K562 (cell line): ENCODE results near the gene SHISAL2A. TPM values are rescaled to one million over a fixed set of nuclear protein-coding genes. Genes with fewer than 3 reads are reported as not detected.
A peak's percentile ranks its signal among the peaks of the same experiment; 100 is the strongest.

ENCODE experiments used
- E2F3 ChIP-seq: fragments of 250-450 bp; sonication (Bioruptor Pico); IDR thresholded peaks from 2 replicates; pipeline ENCODE4 v1.4.0; 2020; ENCODE audit warnings: mild to moderate bottlenecking
- GTF3C2 ChIP-seq: IDR thresholded peaks from 3 replicates; pipeline ENCODE4 v1.6.1; 2011; ENCODE audit warnings: borderline replicate concordance, mild to moderate bottlenecking, moderate library complexity; ENCODE audit not compliant: insufficient read length; ENCODE audit errors: extremely low read depth
- HDGF ChIP-seq: fragments of 450-650 bp; IDR thresholded peaks from 2 replicates; pipeline ENCODE4 v1.6.1; 2016
- PHB ChIP-seq: fragments of 250-450 bp; sonication (Bioruptor Pico); IDR thresholded peaks from 2 replicates; pipeline ENCODE4 v1.5.0; 2021
- REST ChIP-seq, 2 experiments: fragments of 450-650 bp; formaldehyde crosslinking in 1 of 2; IDR thresholded peaks; 2 replicates each; pipeline versions ENCODE4 v1.4.0 to v1.6.1; 2014 to 2020; ENCODE audit warnings: mild to moderate bottlenecking in 2 of 2, borderline replicate concordance in 1 of 2, low read depth in 1 of 2
- TAF7 ChIP-seq: fragments of 450-650 bp; IDR thresholded peaks from 2 replicates; pipeline ENCODE4 v1.6.1; 2016; ENCODE audit warnings: missing genetic modification characterization, missing compliant biosample characterization
- ZNF165 ChIP-seq: fragments of 250-450 bp; sonication (Bioruptor Pico); IDR thresholded peaks from 2 replicates; pipeline ENCODE4 v1.4.0; 2020; ENCODE audit warnings: borderline replicate concordance
- ZNF184 ChIP-seq: sonication (generic); formaldehyde crosslinking; IDR thresholded peaks from 2 replicates; pipeline ENCODE4 v1.5.0; 2020; ENCODE audit warnings: missing genetic modification reagents
- ZNF316 ChIP-seq: fragments of 450-650 bp; IDR thresholded peaks from 2 replicates; pipeline ENCODE4 v1.6.1; 2016
- ZNF609 ChIP-seq: sonication (generic); formaldehyde crosslinking; IDR thresholded peaks from 2 replicates; pipeline ENCODE4 v1.8.1; 2023; ENCODE audit warnings: missing genetic modification reagents, mild to moderate bottlenecking, borderline replicate concordance
- ZNF780A ChIP-seq: fragments of 250-450 bp; sonication (Bioruptor Pico); IDR thresholded peaks from 2 replicates; pipeline ENCODE4 v1.5.0; 2021; ENCODE audit warnings: mild to moderate bottlenecking
- polyA plus RNA-seq, 8 experiments: library from polyadenylated mRNA; depleted of rRNA in 4 of 8; stranded (reverse) in 5 of 8; unstranded in 3 of 8; fragments of >200 nt; fragmentation: Nextera tagmentation in 2 of 8; fragmentation: Illumina TruSeq in 1 of 8; extraction: Ambion mirVana in 2 of 8; extraction: Trizol in 1 of 8; gene quantifications; 2 replicates each; pipeline versions ENCODE4 v1.2.1 to v1.2.3, GENCODE V29; 2011 to 2014; ENCODE audit warnings: inconsistent platforms in 1 of 8, missing spikeins in 1 of 8
- total RNA-seq, 7 experiments: library from RNA; depleted of rRNA in 6 of 7; stranded (reverse); fragments of >200 nt in 6 of 7; fragmentation: Illumina TruSeq in 2 of 7; extraction: Trizol in 2 of 7; gene quantifications; 2 replicates each; pipeline versions ENCODE4 v1.2.1 to v1.2.3, GENCODE V29; 2011 to 2021; ENCODE audit warnings: low replicate concordance in 1 of 7

SHISAL2A gene
- total and polyA plus RNA-seq, 9 of the 15 experiments (the other 6 are each of a cell fraction or from before 2014, with no cell fraction given): 0.11 TPM; not detected in 8

DNA sequence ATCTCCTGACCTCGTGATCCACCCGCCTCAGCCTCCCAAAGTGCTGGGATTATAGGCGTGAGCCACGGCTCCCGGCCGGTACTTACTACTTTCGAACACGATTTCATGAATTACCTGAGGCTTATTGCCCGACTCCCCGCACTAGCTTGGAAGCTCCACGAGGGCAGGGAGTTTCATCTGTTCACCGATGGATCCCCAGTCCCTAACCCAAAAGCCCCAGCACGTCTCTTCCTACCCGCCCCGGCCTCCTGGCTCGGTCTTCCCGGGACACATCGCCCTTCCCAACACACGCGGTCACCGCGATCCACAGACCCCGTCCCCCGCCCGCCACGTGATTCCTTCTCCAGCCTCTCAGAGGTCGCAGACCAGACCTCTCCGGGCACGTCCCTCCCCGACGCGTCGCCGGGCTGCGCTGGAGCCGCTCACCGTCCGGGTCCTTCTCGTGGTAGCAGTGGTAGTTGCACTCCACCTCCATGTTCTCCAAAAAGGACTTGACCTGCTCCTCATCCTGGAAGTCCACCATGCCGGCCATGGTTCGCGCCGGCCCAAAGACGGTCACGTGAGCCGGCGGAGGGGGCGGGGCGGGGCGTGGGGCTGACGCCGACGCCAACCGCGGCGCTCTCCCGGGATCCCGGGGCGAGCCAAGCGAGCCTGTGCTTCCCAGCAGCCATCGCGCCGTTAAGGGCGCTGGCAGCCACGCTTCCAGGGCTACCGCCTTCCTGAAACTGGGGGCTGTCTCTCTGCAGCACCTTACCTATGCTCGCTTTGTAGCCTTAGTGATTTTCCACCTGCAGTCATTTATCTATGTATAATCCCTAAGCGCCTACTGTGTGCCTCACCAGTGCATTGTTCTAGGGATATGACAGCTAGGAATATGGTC lies 65.1 kb downstream of the SHISAL2A start, which contains the start of gene COA7 (continued):
- TF ChIP-seq GTF3C2: no peak
- TF ChIP-seq ZNF184 (CRISPR knock-in tag): no peak
- peak; percentile 73; the same call in 1 of the 2 replicates for TF ChIP-seq E2F3
- no peak for TF ChIP-seq PHB (CRISPR knock-in tag)
- TF ChIP-seq TAF7 (tag): peak; percentile 79
- peak; percentile 56; the same call in 1 of the 2 replicates for TF ChIP-seq ZNF165 (CRISPR knock-in tag)
- no peak for TF ChIP-seq ZNF780A (CRISPR knock-in tag)
- no peak for TF ChIP-seq HDGF
- TF ChIP-seq ZNF609: peak; percentile 77
- peak; percentile 54 for TF ChIP-seq REST (IDR thresholded peaks at IDR 0.05; ENCODE audit: borderline replicate concordance)
- no peak for TF ChIP-seq REST (CRISPR knock-in tag; IDR thresholded peaks at IDR 0.05; ENCODE audit: low read depth)
- peak; percentile 92 for TF ChIP-seq ZNF316
